ENCODE measurements around the gene LIMS1. TPM values are rescaled to one million over a fixed set of nuclear protein-coding genes. Genes with fewer than 3 reads are reported as not detected.

LIMS1 gene
- total and polyA plus RNA-seq, 8 donors = 11.9 to 136 (median 34.2) TPM

DNA sequence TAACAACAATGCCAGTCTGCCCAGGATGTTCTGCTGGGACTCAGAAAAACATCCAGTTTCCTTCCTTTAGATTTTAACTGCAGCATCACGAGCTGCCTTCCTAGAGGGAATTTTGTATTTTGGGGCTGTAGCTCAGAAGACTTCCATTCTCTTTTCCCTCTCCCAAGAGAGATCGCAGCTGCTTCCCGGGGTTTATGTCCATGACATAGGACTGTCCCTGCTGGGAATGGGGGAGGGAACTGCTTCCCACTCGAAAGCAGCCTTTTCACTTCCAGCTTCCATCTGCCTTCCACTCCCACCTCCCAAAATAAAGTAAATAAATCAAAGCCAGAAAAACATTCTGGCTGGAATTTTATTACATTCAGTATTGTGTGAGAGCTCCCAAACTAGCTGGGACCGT is 52.4 kb downstream of the LIMS1 start:
- Histone ChIP-seq H3K4me1 (peaks cover 34 to 78% (median 53%) of the 10 kb centered on the region in 4 donors), H3K36me3 (no peaks in the 10 kb centered on the region), H3K4me3 (no peak overlapping the region), H3K27ac (peak overlapping the region; percentile 42 to 81 (median 76)), H3K27me3 (no peaks in the 10 kb centered on the region), H3K9me3 (no peaks in the 10 kb centered on the region)
- 53 to 70% (median 65%) methylated on average over 5 of the region's 5 CpGs for WGBS, 5 donors
- TF ChIP-seq EP300 (IDR thresholded peaks at IDR 0.05) (no peak), POLR2A (IDR thresholded peaks at IDR 0.05) (no peak), POLR2AphosphoS5 (IDR thresholded peaks at IDR 0.05) (no peak)
- TF ChIP-seq, protein P1, sequence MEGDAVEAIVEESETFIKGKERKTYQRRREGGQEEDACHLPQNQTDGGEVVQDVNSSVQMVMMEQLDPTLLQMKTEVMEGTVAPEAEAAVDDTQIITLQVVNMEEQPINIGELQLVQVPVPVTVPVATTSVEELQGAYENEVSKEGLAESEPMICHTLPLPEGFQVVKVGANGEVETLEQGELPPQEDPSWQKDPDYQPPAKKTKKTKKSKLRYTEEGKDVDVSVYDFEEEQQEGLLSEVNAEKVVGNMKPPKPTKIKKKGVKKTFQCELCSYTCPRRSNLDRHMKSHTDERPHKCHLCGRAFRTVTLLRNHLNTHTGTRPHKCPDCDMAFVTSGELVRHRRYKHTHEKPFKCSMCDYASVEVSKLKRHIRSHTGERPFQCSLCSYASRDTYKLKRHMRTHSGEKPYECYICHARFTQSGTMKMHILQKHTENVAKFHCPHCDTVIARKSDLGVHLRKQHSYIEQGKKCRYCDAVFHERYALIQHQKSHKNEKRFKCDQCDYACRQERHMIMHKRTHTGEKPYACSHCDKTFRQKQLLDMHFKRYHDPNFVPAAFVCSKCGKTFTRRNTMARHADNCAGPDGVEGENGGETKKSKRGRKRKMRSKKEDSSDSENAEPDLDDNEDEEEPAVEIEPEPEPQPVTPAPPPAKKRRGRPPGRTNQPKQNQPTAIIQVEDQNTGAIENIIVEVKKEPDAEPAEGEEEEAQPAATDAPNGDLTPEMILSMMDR (IDR thresholded peaks at IDR 0.05) = no peak
- peak in 1 of 2 donors; percentile 74 for DNase-seq
- intact Hi-C loops (cut with DNase I; ENCODE audit: low total_unique reads) = no loop called here

DNA sequence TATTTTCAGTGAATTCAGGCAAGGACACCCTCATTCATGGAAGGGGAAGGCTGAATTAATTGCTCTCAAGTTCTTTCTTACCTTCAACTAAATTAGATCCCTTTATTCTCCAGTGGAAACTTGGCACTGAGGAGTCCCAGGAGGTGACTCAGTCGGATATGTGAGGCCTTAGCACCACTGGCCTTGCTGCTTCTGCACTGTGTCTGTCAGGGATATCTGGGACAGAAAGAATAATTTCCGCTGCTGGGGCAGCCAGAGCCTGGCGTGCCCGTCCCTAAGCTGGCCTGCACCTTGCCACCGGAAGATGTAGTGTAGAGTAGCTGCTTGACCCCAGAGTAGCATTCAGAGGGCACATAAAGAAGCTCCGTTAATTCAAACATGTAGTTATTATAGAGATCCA is 53.4 kb downstream of the LIMS1 start:
- Histone ChIP-seq H3K27me3 (no peaks in the 10 kb centered on the region), H3K27ac (peak overlapping the region; percentile 65 to 81 (median 76)), H3K4me1 (peaks cover 34 to 83% (median 54%) of the 10 kb centered on the region in 4 donors), H3K36me3 (no peaks in the 10 kb centered on the region), H3K9me3 (no peaks in the 10 kb centered on the region), H3K4me3 (no peak overlapping the region)
- intact Hi-C loops (cut with DNase I; ENCODE audit: low total_unique reads) = no loop called here
- TF ChIP-seq POLR2AphosphoS5 (IDR thresholded peaks at IDR 0.05) = no peak
- TF ChIP-seq, protein P1 (IDR thresholded peaks at IDR 0.05) = no peak
- TF ChIP-seq POLR2A (IDR thresholded peaks at IDR 0.05) = no peak
- TF ChIP-seq EP300 (IDR thresholded peaks at IDR 0.05) = no peak
- WGBS, 5 donors = 31 to 51% (median 39%) methylated on average over 6 of the region's 6 CpGs
- DNase-seq = peak in 1 of 2 donors; percentile 41

DNA sequence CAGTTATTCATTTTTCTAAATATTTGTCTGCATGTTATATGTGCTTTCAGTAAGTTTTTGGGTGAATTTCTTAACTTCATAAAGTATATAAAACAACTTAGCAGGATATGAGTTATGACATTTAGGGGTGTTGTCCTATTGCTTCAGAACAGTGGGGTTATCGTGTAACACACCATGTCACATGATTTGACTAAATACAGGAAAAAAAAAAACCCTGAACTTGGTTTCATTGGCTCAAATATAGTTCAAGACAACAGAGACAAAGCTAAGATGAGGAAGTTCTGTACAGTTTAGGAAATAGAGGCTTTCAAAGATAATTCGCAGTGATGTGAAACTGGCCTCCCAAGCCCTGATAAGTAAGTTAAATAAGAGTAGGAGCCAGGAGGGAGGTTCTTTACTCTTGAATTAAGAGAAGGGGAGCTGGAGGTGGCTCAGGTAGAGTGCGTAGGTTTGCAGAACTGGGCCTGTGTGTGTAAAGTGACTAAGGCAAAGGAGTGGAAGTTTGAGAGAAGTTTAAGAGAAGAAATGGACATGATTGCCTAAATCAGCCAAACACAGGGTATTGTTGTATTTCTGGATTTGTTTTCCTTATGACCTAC is 53.9 kb downstream of the LIMS1 start:
- intact Hi-C loops (cut with DNase I; ENCODE audit: low total_unique reads) = no loop called here
- Histone ChIP-seq H3K9me3 (no peaks in the 10 kb centered on the region), H3K36me3 (no peaks in the 10 kb centered on the region), H3K27me3 (no peaks in the 10 kb centered on the region), H3K4me3 (no peak overlapping the region), H3K27ac (peak overlapping the region; percentile 68 to 81 (median 76)), H3K4me1 (peaks cover 36 to 88% (median 57%) of the 10 kb centered on the region in 4 donors)
- DNase-seq = peak; percentile 46 to 53
- TF ChIP-seq POLR2AphosphoS5 (IDR thresholded peaks at IDR 0.05) = peak in 1 of 3 donors; percentile 17
- TF ChIP-seq, protein P1 (IDR thresholded peaks at IDR 0.05) = no peak
- WGBS, 5 donors = 12 to 37% (median 23%) methylated on average over 3 of the region's 3 CpGs

DNA sequence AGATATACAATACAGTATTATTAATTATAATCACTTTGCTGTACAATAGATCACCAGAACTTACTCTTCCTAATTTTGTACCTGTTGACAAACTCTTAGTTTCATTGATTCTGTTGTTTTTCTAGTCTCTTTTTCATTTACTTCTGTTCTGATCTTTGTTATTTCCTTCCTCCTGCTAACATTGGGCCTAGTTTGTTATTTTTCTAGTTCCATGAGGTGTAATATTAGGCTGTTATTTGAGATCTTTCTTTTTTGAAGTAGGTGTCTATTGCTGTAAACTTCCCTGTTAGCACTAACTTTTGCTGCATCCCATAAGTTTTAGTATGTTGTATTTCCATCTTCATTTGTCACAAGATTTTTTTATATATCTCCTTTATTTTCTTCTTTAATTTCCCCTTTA is 55.1 kb downstream of the LIMS1 start:
- no peaks in the 10 kb centered on the region for H3K36me3 ChIP-seq
- peaks cover 37 to 92% (median 64%) of the 10 kb centered on the region in 4 donors for H3K4me1 ChIP-seq
- intact Hi-C loops (cut with DNase I; ENCODE audit: low total_unique reads) = no loop called here
- H3K27me3 ChIP-seq = no peaks in the 10 kb centered on the region
- DNase-seq = no peak
- no peak overlapping the region for H3K4me3 ChIP-seq
- H3K9me3 ChIP-seq = no peaks in the 10 kb centered on the region
- peak overlapping the region in 3 of 5 donors; percentile 76 to 81 (median 80) for H3K27ac ChIP-seq
- TF ChIP-seq POLR2A (IDR thresholded peaks at IDR 0.05) = no peak
- TF ChIP-seq EP300 (IDR thresholded peaks at IDR 0.05) = no peak
- TF ChIP-seq, protein P1 (IDR thresholded peaks at IDR 0.05) = no peak
- TF ChIP-seq POLR2AphosphoS5 (IDR thresholded peaks at IDR 0.05) = no peak

All from stomach (tissue), 9 donors.